Fibroblast of skin of scalp (primary cell): ENCODE results near the gene LNPK.
"Not testable (repeated sequence)": the region's sequence is repeated elsewhere in the genome, so short reads cannot be mapped to it uniquely, and the experiment has no call there.

Source experiments
- DNase-seq: peaks from one replicate; pipeline ENCODE4 v3.0.0-alpha.2; 2013

Gene LNPK

DNA sequence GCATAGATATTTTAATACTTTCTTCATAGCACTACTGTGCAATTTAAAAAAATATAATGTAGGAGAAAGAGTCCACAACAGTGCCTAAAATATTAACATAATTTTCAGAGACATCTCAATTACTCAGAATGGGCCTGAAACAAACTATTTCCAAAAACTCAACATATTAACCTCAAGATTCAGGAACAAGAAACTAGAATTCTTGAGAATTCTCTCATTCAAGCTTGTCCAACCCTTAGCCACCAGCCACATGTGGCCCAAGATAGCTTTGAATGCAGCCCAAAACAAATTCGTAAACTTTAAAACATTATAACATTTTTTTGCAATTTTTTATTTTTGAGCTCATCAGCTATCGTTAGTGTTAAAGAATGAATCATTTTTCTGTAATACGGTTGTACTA, 35.2 kb downstream of the LNPK start:
- no peak for DNase-seq

DNA sequence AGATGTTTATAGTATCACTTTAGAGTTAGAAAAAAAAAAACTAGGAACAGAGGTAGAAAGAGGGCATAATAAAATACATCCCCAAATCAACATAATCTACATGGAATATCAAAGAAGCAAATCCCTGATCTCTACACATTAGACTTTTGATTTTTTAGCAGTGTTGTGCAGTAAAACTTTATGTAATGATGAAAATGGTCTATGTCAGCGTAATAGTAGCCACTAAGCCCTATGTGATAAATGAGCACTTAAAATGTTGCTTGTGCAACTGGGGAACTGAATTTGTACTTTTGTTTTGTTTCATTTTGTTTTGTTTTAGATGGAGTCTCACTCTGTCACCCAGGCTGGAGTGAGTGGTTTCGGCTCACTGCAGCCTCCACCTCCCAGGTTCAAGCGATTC, 36.3 kb downstream of the LNPK start:
- DNase-seq, result no peak

DNA sequence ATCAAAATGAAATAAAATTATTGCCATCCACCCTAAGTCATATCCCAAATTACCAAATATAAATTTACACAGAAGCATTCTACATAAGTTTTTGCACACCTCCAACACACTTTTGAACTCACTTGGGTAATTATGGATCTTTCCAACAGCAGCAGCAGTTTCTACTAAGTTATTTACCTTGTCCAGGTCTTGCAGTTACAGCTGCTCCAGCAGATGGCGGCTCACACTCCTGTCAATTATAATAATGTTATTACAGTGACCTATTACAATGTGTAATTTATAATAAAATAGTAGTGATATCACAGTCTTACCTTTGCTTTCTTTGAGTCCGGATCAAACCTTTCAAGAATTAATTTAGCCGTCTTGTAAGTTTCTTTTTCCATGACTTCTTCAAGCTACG, 37.9 kb downstream of the LNPK start:
- no peak for DNase-seq

DNA sequence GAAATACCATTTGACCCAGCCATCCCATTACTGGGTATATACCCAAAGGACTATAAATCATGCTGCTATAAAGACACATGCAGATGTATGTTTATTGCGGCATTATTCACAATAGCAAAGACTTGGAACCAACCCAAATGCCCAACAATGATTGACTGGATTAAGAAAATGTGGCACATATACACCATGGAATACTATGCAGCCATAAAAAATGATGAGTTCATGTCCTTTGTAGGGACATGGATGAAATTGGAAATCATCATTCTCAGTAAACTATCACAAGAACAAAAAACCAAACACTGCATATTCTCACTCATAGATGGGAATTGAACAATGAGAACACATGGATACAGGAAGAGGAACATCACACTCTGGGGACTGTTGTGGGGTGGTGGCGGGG, 38.9 kb downstream of the LNPK start:
- not testable (repeated sequence) for DNase-seq

DNA sequence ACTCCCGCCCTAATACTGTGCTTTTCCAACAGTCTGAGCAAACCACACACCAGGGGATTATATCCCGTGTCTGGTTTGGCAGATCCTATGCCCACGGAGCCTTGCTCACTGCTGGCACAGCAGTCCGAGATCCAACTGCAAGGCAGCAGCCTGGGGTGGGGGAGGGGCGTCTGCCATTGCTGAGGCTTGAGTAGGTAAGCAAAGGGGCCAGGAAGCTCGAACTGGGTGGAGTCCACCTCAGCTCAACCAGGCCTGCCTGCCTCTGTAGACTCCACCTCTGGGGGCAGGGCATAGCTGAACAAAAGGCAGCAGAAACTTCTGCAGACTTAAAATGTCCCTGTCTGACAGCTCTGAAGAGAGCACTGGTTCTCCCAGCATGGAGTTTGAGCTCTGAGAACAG, 44.2 kb downstream of the LNPK start:
- no peak for DNase-seq

DNA sequence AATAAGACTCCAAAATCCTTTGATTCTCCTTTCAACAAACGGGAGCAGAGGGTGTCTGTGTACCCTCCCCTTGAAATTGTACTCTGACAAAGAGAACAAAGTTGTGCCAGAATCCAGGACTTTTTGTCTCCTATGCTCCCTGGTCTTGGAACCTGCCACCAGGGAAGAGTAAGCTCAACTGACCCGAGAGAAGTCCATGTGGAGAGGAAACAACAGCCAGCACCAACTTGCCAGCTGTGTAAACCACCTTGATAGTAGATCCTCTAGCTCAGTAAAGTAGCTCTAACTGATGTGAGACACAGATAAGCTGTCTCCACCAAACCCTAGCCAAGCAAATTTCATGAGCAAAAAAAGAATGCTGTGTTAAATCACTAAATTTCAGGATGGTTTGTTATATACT, 46.9 kb downstream of the LNPK start:
- no peak for DNase-seq

DNA sequence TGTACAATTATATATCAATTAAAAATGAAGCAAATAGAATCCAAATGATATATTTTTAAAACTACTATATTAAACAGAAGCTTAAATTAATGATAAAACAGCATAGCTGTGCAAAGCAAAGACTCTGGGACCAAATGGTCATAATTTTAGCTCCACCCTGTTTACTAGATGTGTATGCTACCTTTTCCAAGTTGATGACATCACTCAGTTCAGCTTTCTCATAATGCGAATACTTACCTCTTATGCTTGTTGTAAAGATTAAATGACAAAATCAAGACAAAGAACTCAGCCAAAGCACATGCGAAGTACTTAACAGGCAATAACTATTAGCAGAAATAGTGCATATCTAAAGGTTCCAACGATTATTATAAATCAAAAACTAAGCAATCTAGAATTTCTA, 51.6 kb downstream of the LNPK start:
- DNase-seq, result no peak

DNA sequence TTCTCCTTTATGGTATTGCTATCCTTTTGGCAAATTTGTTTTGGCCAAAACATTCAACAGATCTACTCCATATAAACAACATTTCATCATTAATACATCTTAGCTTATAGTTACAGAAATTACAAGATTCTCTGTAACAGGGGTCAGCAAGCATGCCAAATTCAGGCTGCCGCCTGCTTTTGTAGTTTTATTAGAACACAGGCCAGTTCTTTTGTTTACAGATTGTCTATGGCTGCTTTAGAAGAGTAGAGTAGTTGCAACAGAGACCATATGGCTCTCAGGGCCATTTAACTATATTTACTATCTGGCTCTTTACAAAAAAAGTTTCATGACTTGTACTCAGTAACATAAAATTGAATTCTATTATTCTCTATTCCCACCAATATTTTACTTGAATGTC, 53.9 kb downstream of the LNPK start:
- DNase-seq, result no peak

DNA sequence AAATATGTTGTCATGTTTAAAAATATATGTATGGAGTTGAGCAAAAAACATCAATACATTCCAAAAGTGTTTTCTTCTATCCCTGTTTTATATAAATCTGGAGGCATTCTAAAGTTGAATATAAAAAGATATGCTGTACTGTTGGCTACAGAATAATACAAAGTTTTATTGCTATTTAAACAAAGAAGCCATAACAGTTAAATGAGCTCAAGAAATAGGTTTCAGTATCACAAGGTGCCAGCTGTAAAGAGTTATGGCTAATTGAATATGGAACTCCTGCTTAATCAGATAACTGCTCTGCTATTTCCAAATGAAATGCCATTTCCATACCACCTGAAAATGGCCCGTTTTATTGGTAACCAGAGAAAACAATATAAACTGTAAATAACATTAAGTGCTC, 55.0 kb downstream of the LNPK start:
- DNase-seq, result no peak

DNA sequence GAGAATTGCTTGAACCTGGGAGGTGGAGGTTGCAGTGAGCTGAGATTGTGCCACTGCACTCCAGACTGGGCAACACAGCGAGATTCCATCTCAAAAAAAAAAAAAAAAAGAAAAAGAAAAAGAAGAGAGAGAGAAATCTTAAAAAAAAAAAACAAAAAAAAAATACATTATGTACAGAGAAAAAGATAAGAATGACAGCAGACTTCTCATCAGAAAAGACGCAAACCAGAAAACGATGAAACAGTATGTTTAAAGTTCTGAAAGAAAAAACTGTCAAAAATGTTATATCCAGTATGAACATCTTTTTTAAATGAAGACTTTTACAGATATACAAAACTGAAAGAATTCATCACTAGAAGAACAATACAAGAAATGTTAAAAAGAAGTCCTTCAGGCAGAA, 60.4 kb downstream of the LNPK start:
- DNase-seq, result no peak

DNA sequence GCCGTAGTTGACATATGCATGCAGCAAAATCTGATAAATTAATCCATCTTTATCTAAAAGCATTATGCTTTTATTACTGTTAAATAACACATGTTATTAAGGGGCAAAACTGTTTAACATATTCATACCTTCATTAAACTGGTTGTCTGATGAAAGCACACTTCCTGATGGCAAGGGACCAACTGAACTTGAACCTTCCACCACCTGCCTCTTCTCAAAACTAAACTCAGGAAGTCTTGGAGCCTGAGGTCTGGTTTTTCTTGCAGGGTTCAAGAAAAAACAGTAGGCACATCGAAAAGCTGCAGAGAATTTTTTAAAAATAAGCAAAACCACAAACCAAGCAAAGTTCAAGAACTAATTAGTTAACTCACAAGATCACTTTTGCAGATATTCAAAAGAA, 64.9 kb downstream of the LNPK start:
- no peak for DNase-seq

DNA sequence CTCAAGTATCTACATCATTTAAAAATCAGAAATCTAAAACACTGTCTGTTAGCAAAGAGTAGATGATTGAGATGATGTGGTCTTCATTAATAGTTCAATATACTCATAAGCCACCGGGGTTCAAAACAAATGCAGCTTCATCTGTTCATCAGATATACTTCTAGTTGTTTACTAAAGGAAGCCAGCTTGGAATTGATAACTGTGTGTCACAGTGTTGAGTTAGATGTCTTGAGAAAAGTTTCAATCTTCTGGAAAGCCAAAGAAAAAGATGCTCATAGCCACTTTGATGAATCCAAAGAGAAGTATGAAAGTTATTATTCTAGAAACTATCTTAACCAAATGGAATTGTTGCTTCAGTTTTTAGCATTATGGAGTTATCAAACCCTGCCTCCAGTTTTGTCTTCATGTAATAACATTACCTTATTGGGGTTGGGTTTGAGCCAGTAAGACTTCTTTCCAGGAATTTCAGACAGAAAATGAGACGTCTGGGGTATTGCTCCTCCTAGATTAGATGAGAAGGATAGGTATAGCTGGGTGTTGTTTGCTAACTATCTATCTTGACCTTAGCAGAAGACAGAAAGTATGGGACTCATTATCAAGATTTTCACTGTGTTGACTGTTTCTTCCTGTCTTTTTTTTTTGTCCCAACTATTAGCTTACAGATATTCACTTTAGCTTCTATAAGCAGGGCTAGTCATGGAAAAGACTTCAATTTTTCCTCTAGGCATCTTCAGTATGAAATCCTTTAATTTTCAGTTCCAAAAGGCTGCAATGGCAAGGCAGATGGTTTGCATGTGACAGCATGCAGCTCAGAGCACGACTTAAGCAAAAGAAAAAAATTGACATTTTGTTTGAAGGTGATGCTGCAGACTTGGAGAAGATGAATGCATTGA, 66.5 kb downstream of the LNPK start:
- DNase-seq, result no peak

DNA sequence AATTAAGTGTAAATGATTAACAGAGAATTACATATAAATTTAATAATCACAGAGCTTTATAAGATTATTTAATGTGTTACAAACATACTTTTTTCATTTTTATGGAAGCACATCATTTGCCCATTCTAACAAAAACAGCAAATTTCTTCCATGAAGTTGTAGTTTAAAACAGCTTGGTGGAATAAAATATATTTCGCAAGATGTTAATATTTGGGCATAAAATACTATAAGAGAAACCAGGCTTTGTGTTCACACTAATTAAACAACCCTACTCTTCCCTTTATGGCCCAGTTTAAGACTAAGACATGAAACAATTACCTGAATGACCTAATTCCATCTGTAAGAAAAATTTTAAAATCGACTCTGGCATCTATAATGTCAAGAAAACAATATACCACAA, 69.4 kb downstream of the LNPK start:
- no peak for DNase-seq

DNA sequence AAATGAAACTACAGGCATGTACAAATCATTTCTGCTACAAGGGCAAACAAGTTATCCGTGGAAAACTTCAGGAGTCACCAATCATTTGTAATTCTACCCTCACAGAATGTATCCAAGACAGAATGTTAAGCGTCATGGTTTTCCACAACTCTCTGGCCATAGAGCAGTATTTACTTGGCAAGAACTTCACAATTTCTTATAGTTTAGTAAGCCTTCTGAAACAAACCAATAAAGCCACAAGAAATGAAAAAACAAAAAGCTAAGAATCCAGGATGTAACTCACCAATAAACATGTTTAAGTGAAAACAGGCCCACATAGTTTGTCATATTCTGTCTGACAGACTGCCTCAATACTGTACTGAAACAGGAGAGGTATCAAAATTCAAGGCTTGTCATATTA, 70.3 kb downstream of the LNPK start:
- peak; percentile 75 for DNase-seq

DNA sequence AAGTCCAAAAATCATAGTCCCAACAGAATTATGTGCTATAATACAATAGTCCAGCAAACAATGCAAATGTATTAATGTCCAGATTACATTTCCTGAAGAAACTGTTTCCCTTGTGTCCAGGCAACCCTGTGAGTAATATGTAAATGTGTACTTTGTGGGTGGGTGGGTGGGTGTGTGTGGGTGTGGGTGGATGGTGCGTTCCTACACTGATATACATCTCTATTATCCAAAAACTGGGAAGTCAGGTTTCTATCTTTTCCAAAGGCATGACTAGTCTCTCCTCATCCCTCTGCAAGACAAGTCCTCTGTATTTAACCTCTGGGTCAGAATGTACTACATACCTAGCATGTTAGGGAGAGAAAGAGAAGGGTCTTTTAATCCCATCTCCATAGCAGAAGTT, 71.6 kb downstream of the LNPK start:
- no peak for DNase-seq

DNA sequence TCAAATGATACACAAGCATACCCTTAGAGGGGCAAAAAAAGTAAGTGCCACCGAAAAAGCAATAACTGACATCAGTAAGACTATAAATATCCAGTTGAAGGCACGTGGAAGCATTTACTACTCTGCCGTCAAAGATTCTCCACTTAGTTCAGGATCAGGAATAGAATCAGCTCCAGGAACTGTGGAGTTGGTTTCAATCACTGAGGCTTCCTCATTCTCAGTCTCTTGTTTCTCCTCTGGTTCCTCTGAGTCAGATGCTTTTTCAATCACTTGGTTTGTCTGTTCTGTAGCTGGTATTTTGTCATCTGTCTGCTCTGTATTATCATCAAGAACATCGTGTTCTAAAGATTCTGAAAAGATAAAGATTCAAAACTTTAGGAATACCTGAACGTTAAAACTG, 72.2 kb downstream of the LNPK start:
- DNase-seq, result no peak

DNA sequence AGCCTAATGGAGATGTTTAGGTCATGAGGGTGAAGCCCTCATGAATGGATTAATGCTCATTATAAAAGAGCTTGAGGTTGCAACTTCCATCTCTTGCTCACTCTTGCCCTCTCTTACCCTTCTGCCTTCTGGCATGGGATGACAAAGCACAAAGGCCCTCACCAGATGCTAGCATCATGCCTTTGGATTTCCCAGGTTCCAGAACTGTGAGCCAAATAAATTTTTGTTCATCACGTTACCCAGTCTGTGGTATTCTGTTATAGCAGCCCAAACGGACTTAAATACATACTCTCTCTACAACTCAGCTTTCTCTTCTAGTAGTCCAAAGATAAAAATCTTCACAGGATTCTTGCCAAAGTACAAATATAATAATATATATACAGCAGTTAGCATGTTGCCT, 75.8 kb downstream of the LNPK start:
- DNase-seq, result peak; percentile 15

DNA sequence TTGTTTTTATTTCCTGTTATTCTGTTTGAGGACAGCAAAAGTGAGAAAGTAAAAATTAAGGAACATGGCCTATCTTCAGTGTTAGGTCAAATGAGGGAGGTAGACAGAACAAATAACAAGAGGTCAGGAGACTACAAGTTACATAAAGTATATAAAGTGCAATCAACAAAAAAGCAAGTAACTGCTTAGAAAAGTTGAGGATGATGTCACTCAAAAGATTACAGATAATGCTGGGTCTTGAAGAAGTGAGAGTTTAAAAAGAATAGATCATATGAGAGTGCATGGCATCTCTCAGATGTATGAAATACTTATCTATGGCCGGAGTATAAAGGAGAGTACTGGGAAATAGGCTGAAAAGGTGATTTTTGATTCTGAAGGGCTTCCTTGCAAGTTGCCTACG, 79.9 kb downstream of the LNPK start:
- no peak for DNase-seq

DNA sequence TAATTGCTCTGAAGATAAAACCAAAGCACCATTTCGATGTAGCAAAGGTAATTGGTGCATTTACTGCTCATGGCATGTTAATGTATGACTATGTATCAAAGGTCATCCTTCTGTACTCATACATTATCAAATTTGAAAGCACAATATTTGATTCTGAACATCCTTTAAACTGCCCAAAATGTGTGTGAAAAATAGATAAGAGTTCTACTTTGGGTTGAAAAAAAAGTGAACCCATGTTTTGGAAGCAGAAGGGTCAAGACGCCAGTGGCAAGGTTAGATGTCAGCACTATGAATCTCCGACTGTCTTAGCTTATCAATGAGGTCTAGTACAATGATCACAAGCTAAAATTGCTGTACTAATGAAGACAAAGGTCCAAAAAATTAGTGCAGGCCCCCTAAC, 83.1 kb downstream of the LNPK start:
- DNase-seq, result no peak

DNA sequence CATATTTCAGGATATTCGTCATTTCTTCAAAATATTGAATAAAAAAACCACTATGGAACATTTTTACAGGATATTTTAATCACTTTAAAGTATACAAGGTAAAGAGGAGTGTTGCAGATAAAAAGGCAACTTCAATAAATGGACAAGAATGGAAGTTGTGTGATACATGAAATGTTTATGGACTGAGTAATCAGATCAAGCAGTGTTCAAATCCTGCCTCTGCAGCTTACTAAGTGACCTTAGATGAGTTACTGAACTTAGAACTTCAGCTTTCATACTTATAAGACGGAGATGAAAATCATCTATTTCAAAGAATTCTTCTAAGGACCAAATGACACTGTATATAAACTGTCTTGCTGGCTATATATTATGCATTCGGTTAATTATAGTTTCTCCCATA, 87.2 kb downstream of the LNPK start:
- DNase-seq, result no peak

DNA sequence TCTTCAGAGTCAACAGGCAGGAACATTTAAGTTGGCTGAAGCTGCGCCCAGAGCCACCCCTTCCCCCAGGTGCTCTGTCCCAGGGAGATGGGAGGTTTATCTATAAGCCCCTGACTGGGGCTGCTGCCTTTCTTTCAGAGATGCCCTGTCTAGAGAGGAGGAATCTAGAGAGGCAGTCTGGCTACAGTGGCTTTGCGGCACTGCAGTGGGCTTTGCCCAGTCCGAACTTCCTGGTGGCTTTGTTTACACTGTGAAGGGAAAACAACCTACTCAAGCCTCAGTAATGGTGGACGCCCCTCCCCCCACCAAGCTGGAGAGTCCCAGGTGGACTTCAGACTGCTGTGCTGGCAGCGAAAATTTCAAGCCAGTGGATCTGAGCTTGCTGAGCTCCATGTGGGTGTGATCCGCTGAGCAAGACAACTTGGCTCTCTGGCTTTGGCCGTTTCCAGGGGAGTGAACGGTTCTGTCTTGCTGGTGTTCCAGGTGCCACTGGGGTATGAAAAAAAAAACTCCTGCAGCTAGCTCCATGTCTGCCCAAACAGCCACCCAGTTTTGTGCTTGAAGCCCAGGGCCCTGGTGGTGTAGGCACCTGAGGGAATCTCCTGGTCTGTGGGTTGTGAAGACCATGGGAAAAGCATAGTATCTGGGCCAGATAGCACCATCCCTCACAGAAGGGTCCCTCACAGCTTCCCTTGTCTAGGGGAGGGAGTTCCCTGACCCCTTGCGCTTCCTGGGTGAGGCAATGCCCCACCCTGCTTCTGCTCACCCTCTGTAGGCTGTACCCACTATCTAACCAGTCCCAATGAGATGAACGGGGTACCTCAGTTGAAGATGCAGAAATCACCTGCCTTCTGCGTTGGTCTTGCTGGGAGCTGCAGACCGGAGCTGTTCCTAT, 88.0 kb downstream of the LNPK start:
- DNase-seq, result not testable (repeated sequence)

DNA sequence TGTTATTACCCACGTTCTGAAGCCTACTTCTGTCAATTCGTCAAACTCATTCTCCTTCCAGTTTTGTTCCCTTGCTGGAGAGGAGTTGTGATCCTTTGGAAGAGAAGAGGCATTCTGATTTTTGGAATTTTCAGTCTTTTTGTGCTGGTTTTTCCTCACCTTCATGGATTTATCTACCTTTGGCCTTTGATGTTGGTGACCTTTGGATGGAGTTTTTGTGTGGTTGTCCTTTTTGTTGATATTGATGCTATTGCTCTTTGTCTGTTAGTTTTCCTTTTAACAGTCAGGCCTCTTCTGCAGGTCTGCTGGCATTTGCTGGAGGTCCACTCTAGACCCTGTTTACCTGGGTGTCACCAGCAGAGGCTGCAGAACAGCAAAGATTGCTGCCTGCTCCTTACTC, 88.8 kb downstream of the LNPK start:
- DNase-seq, result not testable (repeated sequence)

DNA sequence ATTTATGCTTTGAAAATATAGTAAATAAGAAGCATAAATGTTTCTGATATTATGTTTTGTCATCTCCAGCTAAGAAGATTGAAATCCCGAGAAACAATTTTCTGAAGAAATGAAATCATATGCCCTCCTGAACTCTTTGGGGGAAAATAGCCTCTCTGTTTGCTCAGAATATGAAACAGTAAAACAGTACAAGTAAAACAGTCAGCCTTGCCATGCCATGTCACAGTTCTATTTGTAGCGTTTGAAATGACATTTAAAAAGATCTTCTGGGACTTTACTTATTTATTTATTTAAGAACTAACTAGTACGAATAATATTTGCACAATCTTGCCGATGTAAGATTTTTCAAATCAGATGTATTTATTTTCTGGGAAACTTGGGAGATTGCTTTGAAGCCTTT, 98.0 kb downstream of the LNPK start:
- no peak for DNase-seq

DNA sequence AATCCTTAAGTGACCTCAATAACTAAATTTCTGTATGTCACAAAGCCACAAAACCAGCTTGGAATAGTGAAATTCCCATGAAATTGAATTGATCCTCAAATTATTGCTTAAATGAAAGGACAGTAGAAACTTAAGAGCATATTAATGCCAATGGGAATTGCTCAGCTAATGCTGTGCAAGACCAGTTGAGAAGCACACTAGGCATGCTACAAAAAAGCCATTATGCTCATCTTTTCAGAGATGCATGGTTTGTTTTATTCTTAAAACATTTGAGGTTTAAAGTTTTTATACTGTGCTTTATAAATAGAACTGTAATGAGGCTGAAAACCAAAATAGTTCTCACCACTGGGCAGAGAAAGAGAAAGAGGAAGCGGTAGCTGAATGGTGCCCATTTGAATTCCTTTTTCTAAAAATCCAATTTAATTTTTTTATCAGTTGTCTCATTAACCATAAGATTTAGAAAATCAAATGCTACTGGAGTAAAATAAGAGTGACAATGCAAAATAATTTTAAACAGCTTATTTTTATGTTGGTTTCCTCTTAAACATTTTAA, 98.6 kb downstream of the LNPK start:
- no peak for DNase-seq
